Measurements from ENCODE around the gene ARHGEF7. TPM values are rescaled to one million over a fixed set of nuclear protein-coding genes. Genes with fewer than 3 reads are reported as not detected.
"Not testable (repeated sequence)": the region's sequence is repeated elsewhere in the genome, so short reads cannot be mapped to it uniquely, and the experiment has no call there.

Gene ARHGEF7
- total and polyA plus RNA-seq, 8 donors: 11.6 to 126 (median 49.7) TPM

DNA sequence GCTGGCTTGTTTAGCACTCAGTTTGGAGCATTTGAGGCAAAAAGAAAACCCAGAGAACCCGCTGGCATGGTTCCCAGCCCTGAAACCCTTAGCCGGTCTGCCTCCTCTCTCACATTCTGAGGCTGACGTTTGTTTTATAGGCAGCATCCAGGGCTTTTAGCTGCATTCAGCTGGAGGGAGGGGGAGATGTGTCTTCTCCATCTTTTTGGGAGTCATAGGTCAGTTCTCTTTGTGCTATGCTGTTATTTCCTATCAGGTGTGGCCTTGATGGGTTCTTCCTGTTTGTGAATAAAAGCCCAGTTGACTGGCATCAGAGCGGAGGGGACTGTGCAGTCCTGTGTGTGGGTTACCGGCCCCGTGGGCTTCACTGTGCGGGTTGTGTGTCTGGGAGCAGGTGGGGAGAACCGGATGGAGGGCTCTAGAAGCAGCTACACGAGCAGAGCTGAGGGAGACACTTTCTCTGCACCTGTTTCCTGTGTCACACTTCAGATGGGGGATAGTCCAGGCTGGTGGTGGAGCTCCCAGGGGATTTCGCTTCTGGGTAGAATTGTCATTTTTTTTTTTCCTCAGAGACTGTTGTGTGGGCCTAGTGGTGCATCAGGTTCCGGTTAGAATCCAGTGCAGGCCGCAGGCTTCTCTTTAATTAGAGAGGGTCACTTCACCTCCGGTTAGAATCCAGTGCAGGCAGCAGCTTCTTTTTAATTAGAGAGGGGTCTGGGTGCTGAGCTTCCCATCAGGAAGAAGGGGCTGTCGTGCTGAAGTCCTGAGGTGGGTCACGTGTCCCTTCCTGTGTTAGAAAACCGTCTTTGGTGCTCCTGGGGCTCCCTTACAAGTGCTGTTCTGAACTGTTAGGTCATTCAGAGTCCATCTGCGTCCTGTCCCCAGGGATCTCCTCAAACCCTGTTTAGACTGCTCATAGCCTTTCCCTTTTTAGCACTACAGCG lies 69.6 kb downstream of the ARHGEF7 start:
- Histone ChIP-seq H3K9me3 (no peaks in the 10 kb centered on the region), H3K36me3 (peaks cover 0 to 8% (median 1%) of the 10 kb centered on the region in 4 donors), H3K27me3 (no peaks in the 10 kb centered on the region), H3K27ac (peak overlapping the region in 4 of 5 donors; percentile 27 to 69 (median 42)), H3K4me3 (no peak overlapping the region), H3K4me1 (peaks cover 24 to 68% (median 45%) of the 10 kb centered on the region in 4 donors)
- DNase-seq: peak in 1 of 2 donors; percentile 66
- intact Hi-C loops (cut with DNase I; ENCODE audit: low total_unique reads): no loop called here
- TF ChIP-seq, protein P1, sequence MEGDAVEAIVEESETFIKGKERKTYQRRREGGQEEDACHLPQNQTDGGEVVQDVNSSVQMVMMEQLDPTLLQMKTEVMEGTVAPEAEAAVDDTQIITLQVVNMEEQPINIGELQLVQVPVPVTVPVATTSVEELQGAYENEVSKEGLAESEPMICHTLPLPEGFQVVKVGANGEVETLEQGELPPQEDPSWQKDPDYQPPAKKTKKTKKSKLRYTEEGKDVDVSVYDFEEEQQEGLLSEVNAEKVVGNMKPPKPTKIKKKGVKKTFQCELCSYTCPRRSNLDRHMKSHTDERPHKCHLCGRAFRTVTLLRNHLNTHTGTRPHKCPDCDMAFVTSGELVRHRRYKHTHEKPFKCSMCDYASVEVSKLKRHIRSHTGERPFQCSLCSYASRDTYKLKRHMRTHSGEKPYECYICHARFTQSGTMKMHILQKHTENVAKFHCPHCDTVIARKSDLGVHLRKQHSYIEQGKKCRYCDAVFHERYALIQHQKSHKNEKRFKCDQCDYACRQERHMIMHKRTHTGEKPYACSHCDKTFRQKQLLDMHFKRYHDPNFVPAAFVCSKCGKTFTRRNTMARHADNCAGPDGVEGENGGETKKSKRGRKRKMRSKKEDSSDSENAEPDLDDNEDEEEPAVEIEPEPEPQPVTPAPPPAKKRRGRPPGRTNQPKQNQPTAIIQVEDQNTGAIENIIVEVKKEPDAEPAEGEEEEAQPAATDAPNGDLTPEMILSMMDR (IDR thresholded peaks at IDR 0.05): no peak
- TF ChIP-seq EP300 (IDR thresholded peaks at IDR 0.05) (no peak), POLR2A (IDR thresholded peaks at IDR 0.05) (no peak), POLR2AphosphoS5 (IDR thresholded peaks at IDR 0.05) (no peak)
- 45 to 69% (median 67%) methylated on average over 17 to 18 of the region's 18 CpGs for WGBS, 5 donors

DNA sequence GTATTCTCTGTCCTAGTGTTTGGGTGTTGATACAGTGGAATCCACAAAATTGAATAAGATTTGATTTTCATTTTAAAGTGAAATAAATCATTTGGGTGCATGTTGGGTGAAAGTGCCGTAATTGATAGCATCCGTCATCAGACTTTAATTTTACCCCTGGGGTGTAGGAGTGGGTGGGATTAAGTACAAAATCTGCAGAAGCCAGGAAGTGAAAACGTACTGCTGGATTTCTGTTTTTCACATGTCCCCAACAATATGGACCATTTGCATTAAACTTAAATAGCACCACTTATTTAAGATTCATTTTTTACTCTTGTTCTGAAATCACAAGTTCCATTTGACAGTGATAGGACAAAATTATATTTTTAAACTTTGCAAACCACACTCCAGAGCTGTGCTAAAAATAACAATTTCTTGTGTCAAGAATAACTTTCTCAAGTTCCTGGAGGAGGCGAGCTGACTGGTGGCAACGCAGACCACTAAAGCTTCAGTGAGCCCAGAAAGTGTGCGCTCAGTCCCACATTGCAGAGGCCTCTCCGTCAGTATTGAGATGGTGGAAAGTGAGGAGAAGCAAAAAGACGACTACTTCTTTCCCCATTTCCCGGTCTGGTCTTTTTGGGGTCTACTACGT lies 71.3 kb downstream of the ARHGEF7 start:
- no peak overlapping the region for H3K4me3 ChIP-seq
- TF ChIP-seq EP300 (IDR thresholded peaks at IDR 0.05) (no peak), POLR2AphosphoS5 (IDR thresholded peaks at IDR 0.05) (no peak), POLR2A (IDR thresholded peaks at IDR 0.05) (no peak)
- TF ChIP-seq, protein P1 (IDR thresholded peaks at IDR 0.05): no peak
- intact Hi-C loops (cut with DNase I; ENCODE audit: low total_unique reads): no loop called here
- peaks cover 0 to 8% (median 1%) of the 10 kb centered on the region in 4 donors for H3K36me3 ChIP-seq
- 85 to 94% (median 93%) methylated on average over 10 of the region's 10 CpGs for WGBS, 5 donors
- no peaks in the 10 kb centered on the region for H3K27me3 ChIP-seq
- peaks cover 24 to 78% (median 47%) of the 10 kb centered on the region in 4 donors for H3K4me1 ChIP-seq
- no peaks in the 10 kb centered on the region for H3K9me3 ChIP-seq
- DNase-seq: no peak
- H3K27ac ChIP-seq: peak overlapping the region in 2 of 5 donors; percentile 4 to 5

DNA sequence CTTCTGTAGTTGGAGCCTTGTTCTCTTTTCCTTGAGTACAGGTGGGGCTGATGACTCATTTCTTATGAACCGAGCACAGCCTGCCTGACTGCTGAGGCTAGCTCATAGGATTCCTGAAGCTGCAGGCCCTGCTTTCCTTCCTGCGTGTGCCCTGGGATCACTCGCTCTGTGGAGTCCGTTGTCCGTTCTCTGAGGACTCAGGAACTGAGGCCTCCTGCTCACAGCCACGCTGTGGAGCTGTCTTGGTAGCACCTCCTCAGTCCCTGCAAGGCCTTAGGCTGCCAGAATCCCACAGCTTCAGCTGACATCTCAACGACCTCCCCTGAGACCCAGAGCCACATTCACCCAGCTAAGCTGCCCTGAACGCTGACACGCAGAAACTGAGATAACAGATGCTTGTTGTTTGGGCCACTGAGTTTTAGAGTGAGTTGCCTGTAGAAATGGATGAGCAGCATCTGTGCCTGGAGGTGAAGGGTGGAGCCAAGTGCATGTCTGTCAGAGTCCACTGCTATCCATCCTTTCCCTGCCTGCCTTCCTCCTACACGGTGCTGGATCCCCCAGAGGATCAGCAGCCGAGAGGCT lies 72.9 kb downstream of the ARHGEF7 start:
- H3K9me3 ChIP-seq: no peaks in the 10 kb centered on the region
- 49 to 66% (median 54%) methylated on average over 9 to 11 of the region's 11 CpGs for WGBS, 5 donors
- TF ChIP-seq, protein P1 (IDR thresholded peaks at IDR 0.05): no peak
- TF ChIP-seq EP300 (IDR thresholded peaks at IDR 0.05) (no peak), POLR2AphosphoS5 (IDR thresholded peaks at IDR 0.05) (no peak), POLR2A (IDR thresholded peaks at IDR 0.05) (no peak)
- peak overlapping the region in 2 of 5 donors; percentile 28 to 60 for H3K27ac ChIP-seq
- no peaks in the 10 kb centered on the region for H3K36me3 ChIP-seq
- peaks cover 24 to 80% (median 51%) of the 10 kb centered on the region in 4 donors for H3K4me1 ChIP-seq
- H3K4me3 ChIP-seq: no peak overlapping the region
- intact Hi-C loops (cut with DNase I; ENCODE audit: low total_unique reads): no loop called here
- DNase-seq: peak in 1 of 2 donors; percentile 41
- no peaks in the 10 kb centered on the region for H3K27me3 ChIP-seq

DNA sequence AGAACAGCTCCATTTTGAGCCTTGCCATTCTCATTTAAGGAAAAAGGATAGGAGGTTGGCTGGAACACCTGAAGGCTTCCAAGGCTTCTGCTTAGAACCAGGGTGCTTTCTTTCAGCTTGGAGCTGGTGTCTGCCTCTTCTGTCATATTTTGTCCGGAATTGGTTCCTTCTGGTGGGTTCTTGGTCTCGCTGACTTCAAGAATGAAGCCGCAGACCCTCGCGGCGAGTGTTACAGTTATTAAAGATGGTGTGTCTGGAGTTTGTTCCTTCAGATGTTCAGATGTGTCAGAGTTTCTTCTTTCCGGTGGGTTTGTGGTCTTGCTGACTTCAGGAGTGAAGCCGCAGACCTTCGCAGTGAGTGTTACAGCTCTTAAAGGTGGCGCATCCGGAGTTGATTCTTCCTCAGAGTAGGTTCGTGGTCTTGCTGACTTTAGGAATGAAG lies 74.0 kb downstream of the ARHGEF7 start:
- H3K36me3 ChIP-seq; H3K9me3 ChIP-seq; DNase-seq; H3K4me3 ChIP-seq; intact Hi-C loops (cut with DNase I; ENCODE audit: low total_unique reads); H3K27me3 ChIP-seq: not testable (repeated sequence)
- WGBS, 5 donors: 85 to 92% (median 89%) methylated on average over 12 of the region's 12 CpGs
- peak overlapping the region in 2 of 5 donors; percentile 13 to 28 for H3K27ac ChIP-seq
- peaks cover 20 to 74% (median 49%) of the 10 kb centered on the region in 4 donors for H3K4me1 ChIP-seq

DNA sequence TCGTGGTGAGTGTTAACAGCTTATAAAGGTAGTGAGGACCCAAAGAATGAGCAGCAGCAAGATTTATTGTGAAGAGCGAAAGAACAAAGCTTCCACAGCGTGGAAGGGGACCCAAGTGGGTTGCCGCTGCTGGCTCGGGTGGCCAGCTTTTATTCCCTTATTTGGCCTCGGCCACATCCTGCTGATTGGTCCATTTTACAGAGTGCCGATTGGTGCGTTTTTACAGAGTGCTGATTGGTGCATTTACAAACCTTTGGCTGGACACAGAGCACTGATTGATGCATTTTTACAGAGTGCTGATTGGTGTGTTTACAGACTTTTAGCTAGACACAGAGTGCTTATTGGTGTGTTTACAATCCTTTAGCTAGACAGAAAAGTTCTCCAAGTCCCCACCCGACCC lies 74.4 kb downstream of the ARHGEF7 start:
- H3K27ac ChIP-seq; H3K9me3 ChIP-seq; H3K27me3 ChIP-seq; intact Hi-C loops (cut with DNase I; ENCODE audit: low total_unique reads); H3K36me3 ChIP-seq; H3K4me3 ChIP-seq; DNase-seq: not testable (repeated sequence)
- WGBS, 5 donors: 87 to 98% (median 90%) methylated on average over 9 of the region's 9 CpGs
- H3K4me1 ChIP-seq: peaks cover 15 to 72% (median 45%) of the 10 kb centered on the region in 4 donors

DNA sequence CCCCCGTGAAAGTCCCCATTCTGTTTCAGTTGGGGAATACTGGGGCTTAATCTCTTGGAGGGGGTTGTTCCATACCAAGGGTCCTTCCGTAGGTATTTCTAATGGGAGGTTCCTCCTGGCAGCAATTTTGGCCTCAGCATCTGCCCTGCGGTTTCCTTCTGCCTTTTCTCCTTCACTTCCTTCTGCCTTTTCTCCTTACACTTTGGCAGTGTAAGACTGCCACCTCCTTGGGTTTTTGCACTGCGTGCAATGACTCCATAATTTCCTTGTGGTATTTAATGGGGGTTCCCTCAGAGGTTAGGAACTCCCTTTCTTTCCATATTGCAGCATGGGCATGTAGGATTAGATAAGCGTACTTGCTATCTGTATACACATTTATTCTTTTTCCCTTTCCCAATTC lies 78.1 kb downstream of the ARHGEF7 start:
- WGBS, 5 donors: 69 to 93% (median 87%) methylated on average over 5 of the region's 5 CpGs
- H3K27me3 ChIP-seq; intact Hi-C loops (cut with DNase I; ENCODE audit: low total_unique reads); H3K9me3 ChIP-seq; H3K36me3 ChIP-seq; H3K27ac ChIP-seq; DNase-seq; H3K4me3 ChIP-seq: not testable (repeated sequence)
- peaks cover 3 to 40% (median 18%) of the 10 kb centered on the region in 4 donors for H3K4me1 ChIP-seq

DNA sequence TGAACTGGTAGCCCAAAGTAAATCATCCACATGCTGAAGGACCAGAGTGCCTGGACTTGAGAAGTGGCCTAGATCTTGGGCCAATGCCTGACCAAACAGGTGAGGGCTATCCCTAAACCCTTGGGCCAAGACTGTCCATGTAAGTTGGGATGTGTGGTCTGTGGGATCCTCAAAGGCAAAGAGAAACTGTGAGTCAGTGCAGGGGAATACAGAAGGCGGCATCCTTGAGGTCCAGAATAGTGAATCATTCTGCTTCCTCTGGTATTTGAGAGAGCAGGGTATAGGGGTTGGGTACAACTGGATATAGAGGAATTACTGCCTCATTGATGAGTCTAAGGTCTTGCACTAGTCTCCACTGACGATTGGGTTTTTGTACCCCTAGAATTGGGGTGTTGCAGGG lies 79.5 kb downstream of the ARHGEF7 start:
- DNase-seq; H3K4me3 ChIP-seq; H3K9me3 ChIP-seq; H3K27ac ChIP-seq; intact Hi-C loops (cut with DNase I; ENCODE audit: low total_unique reads); H3K27me3 ChIP-seq: not testable (repeated sequence)
- 88 to 97% (median 92%) methylated on average over 2 of the region's 2 CpGs for WGBS, 5 donors
- H3K36me3 ChIP-seq: peaks cover 0 to 14% (median 4%) of the 10 kb centered on the region in 4 donors
- peaks cover 0 to 33% (median 13%) of the 10 kb centered on the region in 4 donors for H3K4me1 ChIP-seq

Measured in stomach (tissue), 9 donors.